Mesendoderm (in vitro differentiated cells): ENCODE measurements around the gene CR2.
"Not testable (repeated sequence)": the region's sequence is repeated elsewhere in the genome, so short reads cannot be mapped to it uniquely, and the experiment has no call there.

ENCODE experiments used
- DNase-seq: peaks from one replicate; pipeline ENCODE4 v3.0.0; 2013
- H2AK5ac ChIP-seq: 2 replicates; pipeline ENCODE4 v1.6.1; 2013; ENCODE audit warnings: low read length, inconsistent platforms
- H2BK120ac ChIP-seq: 2 replicates; pipeline ENCODE4 v1.6.1; 2013; ENCODE audit warnings: low read depth, mild to moderate bottlenecking, low read length, moderate library complexity, mixed read lengths
- H2BK15ac ChIP-seq: replicated peaks from 2 replicates; pipeline ENCODE4 v1.6.1; 2013; ENCODE audit warnings: low read depth, mild to moderate bottlenecking, moderate library complexity
- H2BK5ac ChIP-seq: 2 replicates; pipeline ENCODE4 v1.6.1; 2013; ENCODE audit warnings: low read length, inconsistent platforms
- H3K18ac ChIP-seq: 2 replicates; pipeline ENCODE4 v1.6.1; 2013; ENCODE audit warnings: mild to moderate bottlenecking, low read length, mixed read lengths
- H3K23ac ChIP-seq: one replicate; pipeline ENCODE4 v1.6.1; 2013; ENCODE audit warnings: low read length
- H3K27ac ChIP-seq: 2 replicates; pipeline ENCODE4 v1.5.1; 2013; ENCODE audit warnings: low read depth, mild to moderate bottlenecking, inconsistent platforms, low read length, moderate library complexity
- H3K27me3 ChIP-seq: 2 replicates; pipeline ENCODE4 v1.6.1; 2013; ENCODE audit warnings: low read length, control low read depth, mild to moderate bottlenecking, inconsistent platforms; ENCODE audit not compliant: insufficient read depth, poor library complexity
- H3K36me3 ChIP-seq: 2 replicates; pipeline ENCODE4 v1.6.1; 2013; ENCODE audit warnings: low read length, inconsistent platforms; ENCODE audit not compliant: control insufficient read depth, insufficient read depth
- H3K4ac ChIP-seq: one replicate; pipeline ENCODE4 v1.6.1; 2013; ENCODE audit warnings: low read depth, mild to moderate bottlenecking, low read length, moderate library complexity
- H3K4me1 ChIP-seq: 2 replicates; pipeline ENCODE4 v1.6.1; 2013; ENCODE audit warnings: low read depth, low read length, inconsistent platforms; ENCODE audit not compliant: control insufficient read depth
- H3K4me2 ChIP-seq: 2 replicates; pipeline ENCODE4 v1.6.1; 2013; ENCODE audit warnings: low read length
- H3K4me3 ChIP-seq: 2 replicates; pipeline ENCODE4 v1.5.1; 2013; ENCODE audit warnings: mild to moderate bottlenecking, low read length
- H3K56ac ChIP-seq: one replicate; pipeline ENCODE4 v1.6.1; 2013; ENCODE audit warnings: low read length
- H3K79me1 ChIP-seq: 2 replicates; pipeline ENCODE4 v1.6.1; 2013; ENCODE audit warnings: low read length, inconsistent platforms
- H3K79me2 ChIP-seq: 2 replicates; pipeline ENCODE4 v1.6.1; 2013; ENCODE audit warnings: mild to moderate bottlenecking, low read length; ENCODE audit not compliant: control insufficient read depth, insufficient read depth
- H3K9ac ChIP-seq: 2 replicates; pipeline ENCODE4 v1.6.1; 2013; ENCODE audit warnings: low read length, inconsistent platforms
- H4K5ac ChIP-seq: one replicate; pipeline ENCODE4 v1.6.1; 2013; ENCODE audit warnings: low read length
- H4K8ac ChIP-seq: one replicate; pipeline ENCODE4 v1.6.1; 2013; ENCODE audit warnings: low read depth, mild to moderate bottlenecking, control low read depth, low read length, moderate library complexity
- WGBS: extraction: QIAGEN DNeasy Blood & Tissue Kit; methylation state at CpG from one replicate; pipeline ENCODE4 v1.1.7; 2013; ENCODE audit warnings: low lambda C conversion rate, missing lambda C conversion rate; ENCODE audit not compliant: insufficient coverage; ENCODE audit errors: extremely low coverage; 5-methylcytosine and 5-hydroxymethylcytosine counted together

The CR2 gene

DNA sequence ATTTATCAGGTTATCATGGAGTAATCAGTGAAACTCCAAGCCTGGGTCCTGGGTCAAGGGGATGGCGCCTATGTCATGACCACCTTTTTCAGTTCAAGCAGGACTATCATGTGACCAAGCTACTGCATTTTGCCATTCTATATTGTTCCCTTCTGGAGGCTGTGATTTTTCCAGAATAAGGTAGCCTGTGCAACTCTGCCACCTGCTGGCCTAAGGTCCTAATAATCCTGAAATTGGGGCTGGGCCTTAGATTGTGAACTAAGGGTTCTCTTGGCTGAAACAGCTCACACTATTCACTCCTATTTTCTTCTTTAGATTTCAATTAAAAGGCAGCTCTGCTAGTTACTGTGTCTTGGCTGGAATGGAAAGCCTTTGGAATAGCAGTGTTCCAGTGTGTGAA lies 74.3 kb downstream of the CR2 start:
- H3K79me1 ChIP-seq, H2BK5ac ChIP-seq, H3K4me2 ChIP-seq, H2BK15ac ChIP-seq, DNase-seq, H3K4me3 ChIP-seq, H4K5ac ChIP-seq, H3K4me1 ChIP-seq, H4K8ac ChIP-seq, H3K4ac ChIP-seq, H3K9ac ChIP-seq, H2BK120ac ChIP-seq, H3K23ac ChIP-seq, H3K27ac ChIP-seq, H3K36me3 ChIP-seq, H3K18ac ChIP-seq, H3K79me2 ChIP-seq, H3K56ac ChIP-seq, H3K27me3 ChIP-seq, H2AK5ac ChIP-seq: not testable (repeated sequence)
- no CpG with 5 or more reads among the region's 1 CpG for WGBS

DNA sequence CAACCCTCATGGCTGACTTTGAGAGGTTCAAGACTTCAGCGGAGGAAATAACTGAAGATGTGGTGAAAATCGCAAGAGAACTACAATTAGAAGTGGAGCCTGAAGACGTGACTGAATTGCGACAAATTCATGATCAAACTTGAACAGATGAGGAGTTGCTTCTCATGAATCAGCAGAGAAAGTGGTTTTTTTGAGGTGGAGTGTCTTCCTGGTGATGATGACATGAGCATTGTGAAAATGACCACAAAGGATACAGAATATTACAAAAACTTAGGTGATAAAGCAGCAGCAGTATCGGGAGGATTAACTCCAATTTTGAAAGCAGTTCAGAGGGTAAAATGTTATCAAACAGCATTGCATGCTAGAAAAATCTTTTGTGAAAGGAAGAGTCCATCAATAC lies 82.1 kb downstream of the CR2 start:
- not testable (repeated sequence) for H3K79me2 ChIP-seq, H3K4me3 ChIP-seq, H4K5ac ChIP-seq, DNase-seq, H3K4me2 ChIP-seq, H2BK5ac ChIP-seq, H4K8ac ChIP-seq, H3K4ac ChIP-seq, H3K56ac ChIP-seq, H2BK120ac ChIP-seq, H3K4me1 ChIP-seq, H3K27me3 ChIP-seq, H3K36me3 ChIP-seq, H2BK15ac ChIP-seq, H3K79me1 ChIP-seq, H3K18ac ChIP-seq, H3K9ac ChIP-seq, H3K23ac ChIP-seq, H3K27ac ChIP-seq, H2AK5ac ChIP-seq
- WGBS = no CpG with 5 or more reads among the region's 5 CpGs
